Measurements from ENCODE around the gene ARID5B. TPM values are rescaled to one million over a fixed set of nuclear protein-coding genes. Genes with fewer than 3 reads are reported as not detected.

The ARID5B gene
- 5.6 and 10.4 TPM in 2 replicates for total RNA-seq

GRCh38 chr10:61900829-61901792 lies at the start of gene ARID5B:
Gene ARID5B, plus strand, starts transcription at chr10:61901699. Its CDS starts 11 bp downstream, at chr10:61901710.

Other genes with a start within 250 kb of the ARID5B start
- gene CABCOCO1, start 238.8 kb upstream of the ARID5B start, total RNA-seq: not detected in 2 replicates

All from hair follicular keratinocyte (primary cell).